ENCODE data around the gene ELP1. TPM values are rescaled to one million over a fixed set of nuclear protein-coding genes. Genes with fewer than 3 reads are reported as not detected.

ELP1 gene
- total RNA-seq, 1 donor from 2014 or later = 23.2 TPM

GRCh38 chr9:108831496-108832178 is 102.3 kb downstream of the ELP1 start:
- Mint-ChIP-seq H3K9me3 (ENCODE audit: unreplicated experiment) (no peaks in the 10 kb centered on the region), H3K27me3 (ENCODE audit: unreplicated experiment) (no peaks in the 10 kb centered on the region), H3K4me3 (ENCODE audit: unreplicated experiment) (no peak overlapping the region)

GRCh38 chr9:108830272-108830671 is 103.7 kb downstream of the ELP1 start:
- no peaks in the 10 kb centered on the region for H3K9me3 Mint-ChIP-seq (ENCODE audit: unreplicated experiment)
- H3K36me3 Mint-ChIP-seq (ENCODE audit: low read depth, unreplicated experiment) = peaks cover 5% of the 10 kb centered on the region
- H3K4me3 Mint-ChIP-seq (ENCODE audit: unreplicated experiment) = no peak overlapping the region
- H3K27ac Mint-ChIP-seq (ENCODE audit: unreplicated experiment) = no peak overlapping the region
- no peak for TF ChIP-seq CTCF (IDR thresholded peaks at IDR 0.05; ENCODE audit: unreplicated experiment)
- peaks cover 12% of the 10 kb centered on the region for H3K4me1 Mint-ChIP-seq (ENCODE audit: unreplicated experiment)
- H3K27me3 Mint-ChIP-seq (ENCODE audit: unreplicated experiment) = no peaks in the 10 kb centered on the region
- no peak for DNase-seq (ENCODE audit: low spot score)

More at GRCh38 chr9:108831496-108832178, 102.3 kb downstream of the ELP1 start:
- no peak for TF ChIP-seq CTCF (IDR thresholded peaks at IDR 0.05; ENCODE audit: unreplicated experiment)
- Mint-ChIP-seq H3K4me1 (ENCODE audit: unreplicated experiment) (peaks cover 17% of the 10 kb centered on the region), H3K27ac (ENCODE audit: unreplicated experiment) (no peak overlapping the region), H3K36me3 (ENCODE audit: low read depth, unreplicated experiment) (peaks cover 5% of the 10 kb centered on the region)
- DNase-seq (ENCODE audit: low spot score) = no peak

- Mint-ChIP-seq H3K27me3 (ENCODE audit: unreplicated experiment) (peaks cover 5% of the 10 kb centered on the region), H3K4me3 (ENCODE audit: unreplicated experiment) (no peak overlapping the region), H3K4me1 (ENCODE audit: unreplicated experiment) (no peaks in the 10 kb centered on the region), H3K9me3 (ENCODE audit: unreplicated experiment) (peaks cover 7% of the 10 kb centered on the region), H3K36me3 (ENCODE audit: low read depth, unreplicated experiment) (peaks cover 16% of the 10 kb centered on the region), H3K27ac (ENCODE audit: unreplicated experiment) (no peak overlapping the region)
- TF ChIP-seq CTCF (IDR thresholded peaks at IDR 0.05; ENCODE audit: unreplicated experiment) = no peak
- no peak for DNase-seq (ENCODE audit: low spot score)
These were observed 110.1 kb downstream of the ELP1 start for GRCh38 chr9:108823829-108824228.

Other genes with a start within 250 kb of the ELP1 start
- gene ACTL7B, start 78.1 kb downstream of the ELP1 start, total RNA-seq (ENCODE audit: unreplicated experiment) = not detected
- not detected for gene ACTL7A, start 71.9 kb downstream of the ELP1 start, total RNA-seq (ENCODE audit: unreplicated experiment)
- gene ABITRAM, start 276 bp upstream of the ELP1 start, total RNA-seq (ENCODE audit: unreplicated experiment) = 14.8 TPM
- gene CTNNAL1, start 79.4 kb upstream of the ELP1 start, total RNA-seq (ENCODE audit: unreplicated experiment) = 31.2 TPM
- gene TMEM245, start 185.8 kb upstream of the ELP1 start, total RNA-seq (ENCODE audit: unreplicated experiment) = 32.6 TPM
- gene FRRS1L, start 233.1 kb upstream of the ELP1 start, total RNA-seq (ENCODE audit: unreplicated experiment) = 0.03 TPM